ENCODE results near the gene FOXL2NB. TPM values are rescaled to one million over a fixed set of nuclear protein-coding genes. Genes with fewer than 3 reads are reported as not detected.

FOXL2NB gene
- total and polyA plus RNA-seq, 2 of the 13 experiments (the other 11 are each of a cell fraction or from before 2014, with no cell fraction given) = not detected

- TF ChIP-seq ELK4 (CRISPR knock-in tag; IDR thresholded peaks at IDR 0.05; ENCODE audit: borderline replicate concordance) = no peak
- peak; percentile 43; the same call in 1 of the 2 replicates for TF ChIP-seq KMT2B (CRISPR knock-in tag; IDR thresholded peaks at IDR 0.05)
- TF ChIP-seq ZNF800 (CRISPR knock-in tag; IDR thresholded peaks at IDR 0.05) = no peak
- TF ChIP-seq ZNF34 (CRISPR knock-in tag; IDR thresholded peaks at IDR 0.05; ENCODE audit: borderline replicate concordance) = 0 out of 2 replicates have a peak, but pooled peaks have one; percentile 16
- 0 out of 2 replicates have a peak, but pooled peaks have one; percentile 31 for TF ChIP-seq ZBTB39 (CRISPR knock-in tag; IDR thresholded peaks at IDR 0.05)
- TF ChIP-seq MBNL3 (CRISPR knock-in tag; conservative IDR thresholded peaks at IDR 0.05) = no peak
- peak; percentile 42; the same call in 1 of the 2 replicates for TF ChIP-seq ZNF224 (CRISPR knock-in tag; IDR thresholded peaks at IDR 0.05)
- TF ChIP-seq CREM (IDR thresholded peaks at IDR 0.05) = no peak
- TF ChIP-seq CREM (CRISPR knock-in tag; IDR thresholded peaks at IDR 0.05) = no peak
- TF ChIP-seq PATZ1 (CRISPR knock-in tag; IDR thresholded peaks at IDR 0.05) = peak; percentile 76
- TF ChIP-seq ZNF556 (CRISPR knock-in tag; IDR thresholded peaks at IDR 0.05; ENCODE audit: borderline replicate concordance) = peak; percentile 28; the same call in 1 of the 2 replicates
- 0 out of 2 replicates have a peak, but pooled peaks have one; percentile 50 for TF ChIP-seq FLYWCH1 (CRISPR knock-in tag; IDR thresholded peaks at IDR 0.05)
- TF ChIP-seq ZNF101 (CRISPR knock-in tag; IDR thresholded peaks at IDR 0.05; ENCODE audit: borderline replicate concordance, low read depth) = no peak
- TF ChIP-seq ARNTL (CRISPR knock-in tag; IDR thresholded peaks at IDR 0.05) = no peak
- TF ChIP-seq GTF3A (CRISPR knock-in tag; conservative IDR thresholded peaks at IDR 0.05) = no peak
- TF ChIP-seq ZFP91 (CRISPR knock-in tag; IDR thresholded peaks at IDR 0.05; ENCODE audit: borderline replicate concordance) = peak; percentile 62
- TF ChIP-seq BORCS8-MEF2B (CRISPR knock-in tag; IDR thresholded peaks at IDR 0.05) = peak; percentile 85
Measured at GRCh38 chr3:138915503-138916498, 31.2 kb upstream of the FOXL2NB start (continued).

All from HepG2 (cell line).